ENCODE measurements around the gene NNAT.
"Not testable (repeated sequence)": the region's sequence is repeated elsewhere in the genome, so short reads cannot be mapped to it uniquely, and the experiment has no call there.

NNAT gene

GRCh38 chr20:37481610-37482009, 39.4 kb upstream of the NNAT start:
- Histone ChIP-seq H3K4me3 (replicated peaks; ENCODE audit: insufficient read depth, low read length) (no peak overlapping the region), H3K27me3 (ENCODE audit: insufficient read depth, poor library complexity, severe bottlenecking) (peaks cover 4% of the 10 kb centered on the region), H3K27ac (replicated peaks) (no peak overlapping the region)
- DNase-seq (ENCODE audit: low read depth in 1 of 2, low spot score in 1 of 2): no peak
- TF ChIP-seq REST (IDR thresholded peaks at IDR 0.05; ENCODE audit: insufficient replicate concordance, low read depth) (no peak), CTCF (IDR thresholded peaks at IDR 0.05; ENCODE audit: insufficient read depth, low read length) (no peak), SPI1 (IDR thresholded peaks at IDR 0.05; ENCODE audit: borderline replicate concordance, low read depth) (no peak), POLR2AphosphoS5 (IDR thresholded peaks at IDR 0.05; ENCODE audit: low read depth) (no peak), GABPA (IDR thresholded peaks at IDR 0.05; ENCODE audit: low read depth) (no peak)

GRCh38 chr20:37484331-37484730, 36.7 kb upstream of the NNAT start:
- no peak overlapping the region for H3K27ac ChIP-seq (replicated peaks)
- no peaks in the 10 kb centered on the region for H3K27me3 ChIP-seq (ENCODE audit: insufficient read depth, poor library complexity, severe bottlenecking)
- DNase-seq (ENCODE audit: low read depth in 1 of 2, low spot score in 1 of 2): no peak
- TF ChIP-seq REST (IDR thresholded peaks at IDR 0.05; ENCODE audit: insufficient replicate concordance, low read depth) (no peak), GABPA (IDR thresholded peaks at IDR 0.05; ENCODE audit: low read depth) (no peak)
- H3K4me3 ChIP-seq (replicated peaks; ENCODE audit: insufficient read depth, low read length): no peak overlapping the region

- DNase-seq (ENCODE audit: low read depth in 1 of 2, low spot score in 1 of 2); H3K27ac ChIP-seq (replicated peaks); H3K27me3 ChIP-seq (ENCODE audit: insufficient read depth, poor library complexity, severe bottlenecking); H3K4me3 ChIP-seq (replicated peaks; ENCODE audit: insufficient read depth, low read length): not testable (repeated sequence)
Observed at GRCh38 chr20:37486209-37486608, 34.8 kb upstream of the NNAT start.

GRCh38 chr20:37490663-37491350, 30.2 kb upstream of the NNAT start:
- Histone ChIP-seq H3K27me3 (ENCODE audit: insufficient read depth, poor library complexity, severe bottlenecking) (no peaks in the 10 kb centered on the region), H3K4me3 (replicated peaks; ENCODE audit: insufficient read depth, low read length) (no peak overlapping the region), H3K27ac (replicated peaks) (no peak overlapping the region)
- TF ChIP-seq GABPA (IDR thresholded peaks at IDR 0.05; ENCODE audit: low read depth): no peak
- TF ChIP-seq SPI1 (IDR thresholded peaks at IDR 0.05; ENCODE audit: borderline replicate concordance, low read depth): no peak
- no peak for TF ChIP-seq CTCF (IDR thresholded peaks at IDR 0.05; ENCODE audit: insufficient read depth, low read length)
- no peak for TF ChIP-seq POLR2AphosphoS5 (IDR thresholded peaks at IDR 0.05; ENCODE audit: low read depth)
- no peak for TF ChIP-seq REST (IDR thresholded peaks at IDR 0.05; ENCODE audit: insufficient replicate concordance, low read depth)
- no peak for DNase-seq (ENCODE audit: low read depth in 1 of 2, low spot score in 1 of 2)

Data from HL-60 (cell line).